MV-4-11 (cell line): ENCODE results near the gene GNB1L.

Experiments used
- DNase-seq: peaks from one replicate; lab custom pipeline; 2025; lab: John Stamatoyannopoulos, UW

The GNB1L gene

GRCh38 chr22:19748991-19749664, 105.5 kb downstream of the GNB1L start:
- peak; percentile 5 for DNase-seq

GRCh38 chr22:19748139-19748538, 106.5 kb downstream of the GNB1L start:
- no peak for DNase-seq

- DNase-seq, result no peak
Observed at GRCh38 chr22:19747551-19747950, 107.1 kb downstream of the GNB1L start.

- no peak for DNase-seq
Observed at GRCh38 chr22:19746726-19747125, 107.9 kb downstream of the GNB1L start.

GRCh38 chr22:19745155-19746101, 109.2 kb downstream of the GNB1L start:
- no peak for DNase-seq

GRCh38 chr22:19744350-19745006, 110.2 kb downstream of the GNB1L start:
- no peak for DNase-seq

- DNase-seq, result no peak
Observed at GRCh38 chr22:19743651-19744050, 111.0 kb downstream of the GNB1L start.

GRCh38 chr22:19743081-19743480, 111.6 kb downstream of the GNB1L start:
- DNase-seq, result no peak

GRCh38 chr22:19742160-19743066, 112.3 kb downstream of the GNB1L start:
- DNase-seq, result no peak

- no peak for DNase-seq
Observed at GRCh38 chr22:19741053-19741452, 113.6 kb downstream of the GNB1L start.

GRCh38 chr22:19740586-19740985, 114.1 kb downstream of the GNB1L start:
- DNase-seq, result no peak

- DNase-seq, result no peak
Observed at GRCh38 chr22:19739911-19740449, 114.7 kb downstream of the GNB1L start.

- DNase-seq, result no peak
Observed at GRCh38 chr22:19739448-19739895, 115.2 kb downstream of the GNB1L start.

GRCh38 chr22:19738664-19739447, 115.8 kb downstream of the GNB1L start:
- no peak for DNase-seq

- no peak for DNase-seq
Observed at GRCh38 chr22:19737846-19738663, 116.6 kb downstream of the GNB1L start.

GRCh38 chr22:19735665-19736510, 118.8 kb downstream of the GNB1L start:
- no peak for DNase-seq

GRCh38 chr22:19734837-19735382, 119.8 kb downstream of the GNB1L start:
- no peak for DNase-seq

GRCh38 chr22:19734163-19734562, 120.5 kb downstream of the GNB1L start:
- no peak for DNase-seq
